GM10266 (cell line): Measurements from ENCODE around the gene BTBD10.
A peak's percentile ranks its signal among the peaks of the same experiment; 100 is the strongest.

Experiments
- DNase-seq: peaks from one replicate; pipeline ENCODE4 v3.0.0; 2012; ENCODE audit errors: extremely low spot score
- CTCF ChIP-seq: IDR thresholded peaks from 2 replicates; pipeline ENCODE4 v1.5.1; 2012; ENCODE audit warnings: mild to moderate bottlenecking, low read depth; ENCODE audit not compliant: control insufficient read depth, insufficient read depth; ENCODE audit errors: missing control alignments

The BTBD10 gene

DNA sequence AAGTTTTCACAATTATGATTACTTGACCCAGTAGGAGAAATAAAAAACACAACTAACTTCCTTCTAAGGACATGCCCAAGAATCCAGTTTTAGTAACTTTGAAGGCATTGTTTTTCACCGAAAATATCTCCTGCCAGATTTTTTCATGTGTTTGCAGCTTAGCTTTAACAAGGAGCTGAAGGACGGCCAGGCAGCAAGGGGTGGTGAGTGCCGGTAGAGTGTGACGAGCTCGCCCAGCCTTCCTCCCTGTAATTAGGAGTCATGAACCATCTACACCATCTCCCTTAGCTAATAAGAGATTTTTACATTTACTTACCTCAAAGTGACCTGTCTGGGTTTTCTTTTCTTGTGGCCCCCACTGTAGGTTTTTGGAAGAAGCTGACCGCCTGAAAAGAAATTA lies 113.4 kb downstream of the BTBD10 start:
- no peak for DNase-seq
- TF ChIP-seq CTCF = no peak

DNA sequence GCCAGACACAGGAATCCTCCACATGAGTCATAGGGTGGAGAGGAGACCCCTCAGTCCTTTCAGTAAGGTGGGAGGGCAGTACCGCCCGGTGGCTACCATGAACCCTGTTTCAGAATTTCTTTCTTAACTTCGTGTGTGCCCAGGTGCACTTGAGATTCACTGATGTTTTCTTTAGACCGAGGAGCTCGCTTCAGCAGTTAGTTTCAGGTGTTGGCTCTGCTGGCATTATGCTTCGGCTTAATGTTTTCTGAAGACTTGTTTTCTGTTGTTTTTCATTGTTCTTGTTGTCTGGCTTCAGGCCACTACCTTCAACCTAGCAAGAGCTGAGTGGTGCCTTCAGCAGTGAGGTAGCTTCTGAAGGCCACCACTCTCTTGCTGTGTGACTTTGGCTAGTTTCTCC lies 114.0 kb downstream of the BTBD10 start:
- no peak for TF ChIP-seq CTCF
- DNase-seq = no peak

DNA sequence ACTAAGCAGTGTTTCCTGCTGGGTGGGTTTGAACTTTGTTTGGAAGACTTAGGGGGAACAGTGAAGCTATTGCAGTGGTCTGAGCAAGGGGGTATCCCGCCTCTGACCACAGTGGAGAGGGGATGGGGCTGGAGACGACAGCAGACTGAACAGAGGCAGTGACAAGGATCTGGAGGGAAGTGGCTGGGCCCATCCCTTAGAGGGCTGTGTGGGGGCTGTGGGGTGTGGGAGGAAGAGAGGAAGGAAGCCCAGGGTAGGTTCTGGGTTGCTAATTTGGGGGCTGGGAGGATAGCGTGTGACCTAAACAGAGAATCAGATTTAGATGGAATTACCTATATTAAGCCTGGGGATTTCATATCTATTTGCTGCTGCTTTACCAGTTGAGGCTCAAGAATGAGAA lies 114.7 kb downstream of the BTBD10 start:
- peak; percentile 21 for DNase-seq
- no peak for TF ChIP-seq CTCF

GRCh38 chr11:13347901-13348300 lies 115.1 kb downstream of the BTBD10 start:
- no peak for DNase-seq
- TF ChIP-seq CTCF = no peak

DNA sequence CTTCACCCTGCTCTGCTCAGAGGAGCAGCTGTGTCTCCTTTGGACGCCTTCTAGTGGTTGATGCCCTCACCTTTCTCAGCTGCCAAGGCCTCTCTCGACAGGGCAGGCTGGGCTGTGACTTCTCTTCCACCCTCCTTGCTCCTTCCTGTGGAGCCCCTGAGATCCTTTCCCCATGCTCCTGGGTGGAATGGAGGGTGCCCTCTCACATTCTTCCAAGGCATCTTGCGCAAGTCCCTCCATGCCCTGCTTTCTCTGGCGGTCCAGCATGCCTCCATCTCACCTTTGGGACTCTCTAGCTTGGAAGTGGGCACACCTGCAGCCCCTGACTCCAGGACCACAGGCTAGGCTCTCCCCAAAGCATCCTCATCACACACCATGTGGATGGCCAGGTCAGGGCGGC lies 116.6 kb downstream of the BTBD10 start:
- TF ChIP-seq CTCF = no peak
- DNase-seq = no peak

GRCh38 chr11:13344818-13345217 lies 118.2 kb downstream of the BTBD10 start:
- no peak for DNase-seq
- no peak for TF ChIP-seq CTCF

DNA sequence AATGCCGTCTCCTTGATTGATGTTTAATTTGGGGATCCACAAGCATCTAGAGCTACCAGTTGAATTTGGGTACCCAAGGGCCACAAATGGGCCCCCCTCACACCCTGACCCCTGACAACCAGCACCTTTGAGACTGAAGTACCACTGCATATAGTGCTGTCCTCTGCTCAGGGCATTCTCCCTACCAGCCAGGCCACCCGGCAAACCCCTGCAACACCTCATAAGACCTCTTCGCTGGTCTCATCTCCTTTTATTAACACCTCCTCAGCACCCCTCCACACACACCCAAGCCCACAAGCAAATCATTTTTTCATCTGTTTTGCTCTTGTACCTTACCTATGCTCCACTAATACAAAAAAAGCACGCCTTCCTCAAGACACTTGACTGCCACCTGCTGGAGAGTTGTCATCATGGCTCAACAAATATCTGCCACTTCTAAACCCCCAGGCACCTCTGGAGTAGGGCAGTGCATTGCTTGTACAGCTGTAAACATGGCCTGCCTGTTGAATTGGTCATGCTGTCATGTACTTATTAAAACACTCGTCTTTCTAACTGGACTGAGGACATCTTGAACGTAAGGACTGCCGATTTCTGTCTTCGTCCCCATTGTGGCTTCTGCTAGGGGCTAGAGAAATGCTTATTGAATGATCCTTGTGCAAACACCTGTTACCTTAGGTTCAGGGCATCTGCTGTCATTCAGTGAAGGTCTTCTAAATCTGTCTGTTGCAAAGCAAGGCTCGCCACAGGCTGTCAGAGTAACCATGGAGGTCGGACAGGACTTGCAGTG lies 118.9 kb downstream of the BTBD10 start:
- peak; percentile 77 for TF ChIP-seq CTCF
- peak; percentile 58 for DNase-seq
